Muscle layer of colon (tissue), 2 donors: ENCODE results near the gene NEK4.
"Not testable (repeated sequence)": the region's sequence is repeated elsewhere in the genome, so short reads cannot be mapped to it uniquely, and the experiment has no call there.

Experiments used
- H3K27ac ChIP-seq: one replicate; pipeline ENCODE4 v1.7.0; 2013; ENCODE audit warnings: low read depth, mild to moderate bottlenecking, low read length, moderate library complexity
- H3K27me3 ChIP-seq, 2 donors: one replicate each; pipeline ENCODE4 v1.7.0; 2013; ENCODE audit warnings: low read length in 2 of 2, mild to moderate bottlenecking in 2 of 2; ENCODE audit not compliant: insufficient read depth in 2 of 2, control insufficient read depth in 1 of 2
- H3K36me3 ChIP-seq: one replicate; pipeline ENCODE4 v1.7.0; 2013; ENCODE audit warnings: mild to moderate bottlenecking, low read length; ENCODE audit not compliant: insufficient read depth
- H3K4me1 ChIP-seq: one replicate; pipeline ENCODE4 v1.7.0; 2013; ENCODE audit warnings: mild to moderate bottlenecking, low read length; ENCODE audit not compliant: insufficient read depth
- H3K4me3 ChIP-seq, 2 donors: one replicate each; pipeline ENCODE4 v1.7.0; 2013; ENCODE audit warnings: low read length in 2 of 2, low read depth in 1 of 2, mild to moderate bottlenecking in 1 of 2, moderate library complexity in 1 of 2
- H3K9ac ChIP-seq: one replicate; pipeline ENCODE4 v1.7.0; 2013; ENCODE audit warnings: low read length
- H3K9me3 ChIP-seq: one replicate; pipeline ENCODE4 v1.7.0; 2013; ENCODE audit warnings: mild to moderate bottlenecking, low read length
- donor health status: abdominal sarcoma.
- donor health status: Adenocarcinoma of cecum.

The NEK4 gene

GRCh38 chr3:52684184-52684583 lies 86.6 kb downstream of the NEK4 start:
- peaks cover 21% of the 10 kb centered on the region for H3K4me1 ChIP-seq
- H3K36me3 ChIP-seq, result peaks cover 26% of the 10 kb centered on the region
- no peaks in the 10 kb centered on the region for H3K27me3 ChIP-seq
- H3K9ac ChIP-seq, result no peak overlapping the region
- no peak overlapping the region for H3K4me3 ChIP-seq
- H3K9me3 ChIP-seq, result no peaks in the 10 kb centered on the region
- peak overlapping the region; percentile 92 for H3K27ac ChIP-seq

GRCh38 chr3:52683611-52684010 lies 87.1 kb downstream of the NEK4 start:
- Histone ChIP-seq H3K4me3 (no peak overlapping the region), H3K27me3 (no peaks in the 10 kb centered on the region), H3K9ac (no peak overlapping the region), H3K36me3 (peaks cover 26% of the 10 kb centered on the region), H3K27ac (no peak overlapping the region), H3K9me3 (no peaks in the 10 kb centered on the region), H3K4me1 (peaks cover 21% of the 10 kb centered on the region)

- H3K4me3 ChIP-seq, result no peak overlapping the region
- H3K9ac ChIP-seq, result no peak overlapping the region
- no peaks in the 10 kb centered on the region for H3K9me3 ChIP-seq
- H3K36me3 ChIP-seq, result peaks cover 27% of the 10 kb centered on the region
- H3K27ac ChIP-seq, result no peak overlapping the region
- no peaks in the 10 kb centered on the region for H3K27me3 ChIP-seq
- H3K4me1 ChIP-seq, result peaks cover 19% of the 10 kb centered on the region
Measured at GRCh38 chr3:52682016-52682415, 88.7 kb downstream of the NEK4 start.

GRCh38 chr3:52681596-52681995 lies 89.1 kb downstream of the NEK4 start:
- no peak overlapping the region for H3K9ac ChIP-seq
- peaks cover 31% of the 10 kb centered on the region for H3K36me3 ChIP-seq
- H3K27me3 ChIP-seq, result no peaks in the 10 kb centered on the region
- H3K4me1 ChIP-seq, result peaks cover 14% of the 10 kb centered on the region
- no peak overlapping the region for H3K27ac ChIP-seq
- no peak overlapping the region for H3K4me3 ChIP-seq
- no peaks in the 10 kb centered on the region for H3K9me3 ChIP-seq

- H3K36me3 ChIP-seq, result peaks cover 41% of the 10 kb centered on the region
- H3K4me1 ChIP-seq, result peaks cover 9% of the 10 kb centered on the region
- no peak overlapping the region for H3K27ac ChIP-seq
- no peaks in the 10 kb centered on the region for H3K9me3 ChIP-seq
- no peak overlapping the region for H3K4me3 ChIP-seq
- H3K27me3 ChIP-seq, result no peaks in the 10 kb centered on the region
- no peak overlapping the region for H3K9ac ChIP-seq
Measured at GRCh38 chr3:52679811-52680210, 90.9 kb downstream of the NEK4 start.

- H3K27ac ChIP-seq, result no peak overlapping the region
- no peaks in the 10 kb centered on the region for H3K9me3 ChIP-seq
- H3K27me3 ChIP-seq, result no peaks in the 10 kb centered on the region
- H3K4me1 ChIP-seq, result peaks cover 3% of the 10 kb centered on the region
- H3K9ac ChIP-seq, result no peak overlapping the region
- H3K36me3 ChIP-seq, result peaks cover 42% of the 10 kb centered on the region
- H3K4me3 ChIP-seq, result no peak overlapping the region
Measured at GRCh38 chr3:52679199-52679538, 91.6 kb downstream of the NEK4 start.

GRCh38 chr3:52678265-52679198 lies 92.2 kb downstream of the NEK4 start:
- H3K27me3 ChIP-seq, result no peaks in the 10 kb centered on the region
- no peak overlapping the region for H3K4me3 ChIP-seq
- no peaks in the 10 kb centered on the region for H3K9me3 ChIP-seq
- H3K27ac ChIP-seq, result no peak overlapping the region
- H3K36me3 ChIP-seq, result peaks cover 42% of the 10 kb centered on the region
- no peaks in the 10 kb centered on the region for H3K4me1 ChIP-seq
- no peak overlapping the region for H3K9ac ChIP-seq

GRCh38 chr3:52676201-52676600 lies 94.5 kb downstream of the NEK4 start:
- not testable (repeated sequence) for H3K4me3 ChIP-seq, H3K27me3 ChIP-seq, H3K9ac ChIP-seq, H3K27ac ChIP-seq, H3K4me1 ChIP-seq, H3K9me3 ChIP-seq
- peaks cover 51% of the 10 kb centered on the region for H3K36me3 ChIP-seq

GRCh38 chr3:52671676-52672075 lies 99.1 kb downstream of the NEK4 start:
- H3K27me3 ChIP-seq, result no peaks in the 10 kb centered on the region
- peaks cover 28% of the 10 kb centered on the region for H3K36me3 ChIP-seq
- H3K27ac ChIP-seq, result no peak overlapping the region
- H3K4me1 ChIP-seq, result peaks cover 12% of the 10 kb centered on the region
- no peaks in the 10 kb centered on the region for H3K9me3 ChIP-seq
- no peak overlapping the region for H3K9ac ChIP-seq
- no peak overlapping the region for H3K4me3 ChIP-seq

GRCh38 chr3:52670621-52671521 lies 99.9 kb downstream of the NEK4 start:
- H3K9ac ChIP-seq, result no peak overlapping the region
- H3K4me3 ChIP-seq, result no peak overlapping the region
- H3K4me1 ChIP-seq, result peaks cover 12% of the 10 kb centered on the region
- peaks cover 30% of the 10 kb centered on the region for H3K36me3 ChIP-seq
- no peaks in the 10 kb centered on the region for H3K27me3 ChIP-seq
- no peaks in the 10 kb centered on the region for H3K9me3 ChIP-seq
- H3K27ac ChIP-seq, result no peak overlapping the region

- no peaks in the 10 kb centered on the region for H3K9me3 ChIP-seq
- no peaks in the 10 kb centered on the region for H3K4me1 ChIP-seq
- H3K4me3 ChIP-seq, result no peak overlapping the region
- no peak overlapping the region for H3K27ac ChIP-seq
- H3K9ac ChIP-seq, result no peak overlapping the region
- H3K27me3 ChIP-seq, result no peaks in the 10 kb centered on the region
- H3K36me3 ChIP-seq, result peaks cover 43% of the 10 kb centered on the region
Measured at GRCh38 chr3:52663098-52663497, 107.6 kb downstream of the NEK4 start.
